ENCODE data around the gene SH3RF1.
"Not testable (repeated sequence)": the region's sequence is repeated elsewhere in the genome, so short reads cannot be mapped to it uniquely, and the experiment has no call there.

Gene SH3RF1

DNA sequence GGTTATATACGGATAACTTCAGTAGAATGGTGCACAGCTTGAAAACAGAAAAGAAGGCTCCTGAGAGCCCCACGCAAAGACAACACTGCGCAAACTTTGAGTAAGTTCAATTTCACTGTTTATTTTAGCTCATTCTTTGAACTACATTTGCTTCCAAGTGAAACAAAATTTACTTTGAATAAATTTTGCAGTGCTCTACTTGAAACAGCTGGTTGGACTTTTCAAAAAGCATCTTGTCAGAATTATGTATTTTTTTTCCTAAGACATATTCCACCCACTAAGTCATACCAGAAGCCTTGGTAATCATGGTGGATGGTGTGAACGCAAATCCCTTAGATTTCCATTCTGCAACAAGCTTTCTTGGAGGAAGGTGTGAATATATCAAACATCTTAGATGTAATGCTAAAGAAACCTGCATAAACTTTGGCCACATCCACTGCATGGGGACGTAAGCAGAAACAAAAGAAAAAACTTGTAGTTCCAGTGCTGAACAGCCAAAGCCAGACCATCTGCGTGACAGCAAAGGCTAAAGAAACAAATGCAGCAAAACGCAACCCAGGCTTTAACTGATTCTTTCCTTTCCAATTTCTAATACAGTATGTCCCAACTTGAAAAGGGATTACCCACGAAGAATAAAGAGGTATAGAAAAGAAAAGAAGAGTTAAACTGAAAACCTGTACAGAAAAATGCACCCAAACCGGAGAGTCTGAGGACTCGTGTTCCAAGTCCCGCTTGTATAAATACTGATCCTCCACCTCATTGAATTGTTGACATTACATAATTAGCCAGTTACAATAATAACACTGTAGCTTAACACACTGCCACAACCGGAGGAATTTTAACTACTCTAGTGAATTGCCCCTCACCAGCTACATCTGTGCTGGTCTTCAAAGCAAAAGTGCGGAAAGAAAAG, 90.9 kb downstream of the SH3RF1 start:
- H3K4me3 ChIP-seq (ENCODE audit: low read length): no peak overlapping the region
- H3K36me3 ChIP-seq (ENCODE audit: control insufficient read depth, insufficient read depth, low read length): no peaks in the 10 kb centered on the region
- H3K27me3 ChIP-seq (ENCODE audit: control insufficient read depth, insufficient read depth, low read length): no peaks in the 10 kb centered on the region
- H3K9me3 ChIP-seq (ENCODE audit: control insufficient read depth, low read length): no peaks in the 10 kb centered on the region
- H3K4me1 ChIP-seq (ENCODE audit: control insufficient read depth, insufficient read depth, low read length): peaks cover 47% of the 10 kb centered on the region
- H3K9ac ChIP-seq (ENCODE audit: low read length): no peak overlapping the region

DNA sequence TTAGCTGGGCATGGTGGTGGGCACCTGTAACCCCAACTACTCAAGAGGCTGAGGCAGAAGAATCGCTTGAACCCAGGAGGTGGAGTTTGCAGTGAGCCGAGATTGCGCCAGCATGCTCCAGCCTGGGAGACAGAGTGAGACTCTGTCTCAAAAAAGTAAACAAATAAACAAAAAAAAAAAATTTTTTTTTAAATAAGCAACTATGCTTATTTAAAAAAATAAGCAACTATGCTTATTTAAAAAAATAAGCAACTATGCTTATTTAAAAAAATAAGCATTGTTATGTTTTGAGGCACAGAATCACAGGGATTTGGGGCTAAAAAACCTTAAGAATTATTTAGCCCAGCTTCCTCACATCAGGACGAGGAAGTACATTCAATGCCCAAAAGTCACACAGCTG, 92.7 kb downstream of the SH3RF1 start:
- not testable (repeated sequence) for H3K9ac ChIP-seq (ENCODE audit: low read length); H3K27me3 ChIP-seq (ENCODE audit: control insufficient read depth, insufficient read depth, low read length); H3K4me3 ChIP-seq (ENCODE audit: low read length); H3K9me3 ChIP-seq (ENCODE audit: control insufficient read depth, low read length); H3K36me3 ChIP-seq (ENCODE audit: control insufficient read depth, insufficient read depth, low read length)
- H3K4me1 ChIP-seq (ENCODE audit: control insufficient read depth, insufficient read depth, low read length): peaks cover 39% of the 10 kb centered on the region

DNA sequence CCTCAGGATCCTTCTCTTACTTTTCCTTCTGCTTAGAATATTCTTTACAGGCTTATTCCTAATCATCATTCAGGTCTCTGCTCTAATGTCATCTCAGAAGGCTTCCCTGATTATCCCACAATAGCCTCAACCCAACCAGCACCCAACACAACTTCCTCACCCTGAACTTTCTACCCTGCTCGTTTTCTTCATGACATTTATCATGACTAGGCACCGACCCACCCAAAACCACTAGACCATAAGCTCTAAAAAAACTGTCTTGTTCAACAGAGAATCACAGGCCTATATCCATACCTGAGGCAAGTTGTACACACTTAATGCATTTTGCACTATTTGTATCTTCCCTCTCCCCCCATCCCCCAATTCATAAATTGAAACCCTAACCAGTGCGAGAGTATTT, 95.3 kb downstream of the SH3RF1 start:
- no peak overlapping the region for H3K9ac ChIP-seq (ENCODE audit: low read length)
- peaks cover 52% of the 10 kb centered on the region for H3K4me1 ChIP-seq (ENCODE audit: control insufficient read depth, insufficient read depth, low read length)
- no peaks in the 10 kb centered on the region for H3K27me3 ChIP-seq (ENCODE audit: control insufficient read depth, insufficient read depth, low read length)
- H3K4me3 ChIP-seq (ENCODE audit: low read length): no peak overlapping the region
- no peaks in the 10 kb centered on the region for H3K36me3 ChIP-seq (ENCODE audit: control insufficient read depth, insufficient read depth, low read length)
- no peaks in the 10 kb centered on the region for H3K9me3 ChIP-seq (ENCODE audit: control insufficient read depth, low read length)

DNA sequence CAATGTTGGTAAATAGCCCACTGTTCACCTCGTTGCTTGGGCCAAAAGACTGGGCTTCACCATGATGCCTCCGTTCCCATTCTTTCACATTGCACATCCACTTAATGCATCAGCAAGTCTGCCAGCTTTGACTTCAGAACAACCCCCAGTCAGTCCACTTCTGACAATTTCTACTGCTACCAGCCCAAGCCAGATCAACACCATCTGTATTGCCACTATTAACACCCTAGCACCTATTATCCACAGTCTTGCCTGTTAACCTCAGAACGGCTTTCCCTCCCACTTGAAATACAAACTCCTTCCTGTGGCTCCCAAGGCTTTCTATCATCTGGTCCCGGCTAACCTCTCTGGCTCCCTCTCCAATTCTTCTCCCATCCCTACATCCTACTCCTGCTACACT, 95.7 kb downstream of the SH3RF1 start:
- Histone ChIP-seq H3K4me3 (ENCODE audit: low read length) (no peak overlapping the region), H3K4me1 (ENCODE audit: control insufficient read depth, insufficient read depth, low read length) (peaks cover 49% of the 10 kb centered on the region), H3K27me3 (ENCODE audit: control insufficient read depth, insufficient read depth, low read length) (no peaks in the 10 kb centered on the region), H3K9ac (ENCODE audit: low read length) (no peak overlapping the region), H3K9me3 (ENCODE audit: control insufficient read depth, low read length) (no peaks in the 10 kb centered on the region), H3K36me3 (ENCODE audit: control insufficient read depth, insufficient read depth, low read length) (no peaks in the 10 kb centered on the region)

DNA sequence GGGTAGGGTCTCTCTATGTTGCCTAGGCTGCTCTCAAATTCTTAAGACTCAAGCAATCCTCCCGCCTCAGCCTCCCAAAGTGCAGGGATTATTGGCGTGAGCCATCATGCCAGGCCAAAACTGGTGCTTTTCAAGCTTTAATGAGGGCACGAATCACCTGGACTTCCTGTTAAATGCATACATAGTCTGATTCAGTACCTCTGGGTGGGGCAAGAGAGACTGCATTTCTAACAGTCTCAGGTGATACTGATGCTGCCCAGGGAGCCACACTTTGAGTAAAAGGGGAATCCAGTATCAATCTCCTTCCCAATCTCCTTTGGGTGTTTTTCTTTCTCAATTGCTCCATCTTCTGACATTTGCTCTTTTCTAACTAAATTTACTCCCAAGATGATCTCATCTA, 96.5 kb downstream of the SH3RF1 start:
- H3K4me1 ChIP-seq (ENCODE audit: control insufficient read depth, insufficient read depth, low read length): peaks cover 42% of the 10 kb centered on the region
- H3K36me3 ChIP-seq (ENCODE audit: control insufficient read depth, insufficient read depth, low read length): no peaks in the 10 kb centered on the region
- no peak overlapping the region for H3K9ac ChIP-seq (ENCODE audit: low read length)
- H3K4me3 ChIP-seq (ENCODE audit: low read length): no peak overlapping the region
- H3K9me3 ChIP-seq (ENCODE audit: control insufficient read depth, low read length): no peaks in the 10 kb centered on the region
- no peaks in the 10 kb centered on the region for H3K27me3 ChIP-seq (ENCODE audit: control insufficient read depth, insufficient read depth, low read length)

DNA sequence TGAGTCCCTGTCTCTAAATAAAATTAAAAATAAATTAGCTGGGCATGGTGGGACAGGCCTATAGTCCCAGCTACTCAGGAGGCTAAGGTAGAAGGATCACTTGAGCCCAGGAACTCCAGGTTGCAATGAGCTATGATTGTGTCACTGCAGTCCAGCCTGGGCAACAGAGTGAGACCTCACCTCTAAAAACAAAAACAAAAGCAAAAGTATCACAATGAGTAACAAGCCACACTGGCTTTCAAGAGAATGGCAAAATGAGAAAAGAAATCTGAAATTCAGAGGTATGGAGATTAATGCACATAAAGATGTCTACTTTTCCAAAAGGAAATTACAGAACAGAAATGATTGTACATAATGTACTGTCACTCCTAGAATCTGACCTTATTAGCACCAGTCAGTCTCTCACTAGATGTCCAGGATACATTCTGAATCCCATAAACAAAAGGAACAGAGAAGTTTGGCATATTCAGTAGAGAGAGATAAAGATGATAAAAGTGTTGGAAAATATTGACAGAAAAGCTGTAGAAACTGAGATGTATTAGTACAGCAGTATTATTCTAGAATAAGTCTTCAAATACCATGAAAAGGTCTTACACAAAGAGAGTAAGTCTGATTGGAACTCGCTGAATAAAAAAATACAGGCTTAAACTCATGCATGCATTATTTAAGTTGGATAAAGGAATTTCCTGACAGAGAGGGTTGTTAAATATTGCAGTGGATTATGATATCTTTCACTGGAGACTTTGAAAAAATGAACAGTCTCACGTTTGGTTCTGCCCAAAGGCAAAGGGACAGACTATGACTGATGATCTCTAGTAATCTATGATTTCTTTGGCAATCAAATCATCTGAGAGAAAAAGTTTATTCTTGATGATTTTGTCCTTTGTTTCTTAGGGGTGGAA, 102.5 kb downstream of the SH3RF1 start:
- no peaks in the 10 kb centered on the region for H3K36me3 ChIP-seq (ENCODE audit: control insufficient read depth, insufficient read depth, low read length)
- H3K27me3 ChIP-seq (ENCODE audit: control insufficient read depth, insufficient read depth, low read length): no peaks in the 10 kb centered on the region
- no peak overlapping the region for H3K4me3 ChIP-seq (ENCODE audit: low read length)
- H3K4me1 ChIP-seq (ENCODE audit: control insufficient read depth, insufficient read depth, low read length): peaks cover 32% of the 10 kb centered on the region
- H3K9ac ChIP-seq (ENCODE audit: low read length): no peak overlapping the region
- H3K9me3 ChIP-seq (ENCODE audit: control insufficient read depth, low read length): no peaks in the 10 kb centered on the region

DNA sequence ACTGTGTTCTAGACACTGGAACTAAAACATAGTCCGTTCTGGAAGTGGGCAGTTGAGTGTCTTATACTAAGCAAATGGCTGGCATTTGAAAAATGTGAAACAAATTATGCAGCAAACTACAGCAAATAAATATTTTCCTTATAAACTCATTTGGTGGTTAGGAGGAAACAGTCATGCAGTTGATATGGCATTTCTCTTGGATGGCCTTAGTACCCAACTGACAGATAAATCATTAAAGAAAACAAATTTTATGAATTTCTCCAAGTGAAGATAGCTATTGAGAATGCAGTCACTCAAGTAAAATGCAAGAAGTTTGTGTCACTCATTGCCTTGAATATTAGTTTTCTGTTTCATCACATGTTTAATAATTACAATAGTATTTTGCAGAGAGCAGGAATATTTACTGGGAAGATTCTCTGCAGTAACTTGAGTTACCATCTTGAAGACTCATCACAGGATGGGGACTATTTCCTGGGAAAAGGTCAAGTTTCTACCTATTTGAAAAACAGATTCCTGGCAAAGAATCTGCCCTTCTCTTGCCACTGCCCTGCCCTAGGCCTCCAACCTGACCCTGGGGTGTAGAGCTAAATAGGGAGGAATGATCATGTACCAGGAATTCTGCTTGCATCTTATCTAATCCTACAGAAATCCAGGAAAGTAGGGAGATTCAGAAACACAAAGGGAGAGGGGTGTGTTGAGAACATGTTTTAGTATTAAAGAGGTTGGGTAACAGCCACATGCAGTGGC, 105.9 kb downstream of the SH3RF1 start:
- Histone ChIP-seq H3K27me3 (ENCODE audit: control insufficient read depth, insufficient read depth, low read length) (no peaks in the 10 kb centered on the region), H3K4me1 (ENCODE audit: control insufficient read depth, insufficient read depth, low read length) (peaks cover 15% of the 10 kb centered on the region), H3K36me3 (ENCODE audit: control insufficient read depth, insufficient read depth, low read length) (no peaks in the 10 kb centered on the region), H3K9ac (ENCODE audit: low read length) (no peak overlapping the region), H3K4me3 (ENCODE audit: low read length) (no peak overlapping the region), H3K9me3 (ENCODE audit: control insufficient read depth, low read length) (no peaks in the 10 kb centered on the region)

DNA sequence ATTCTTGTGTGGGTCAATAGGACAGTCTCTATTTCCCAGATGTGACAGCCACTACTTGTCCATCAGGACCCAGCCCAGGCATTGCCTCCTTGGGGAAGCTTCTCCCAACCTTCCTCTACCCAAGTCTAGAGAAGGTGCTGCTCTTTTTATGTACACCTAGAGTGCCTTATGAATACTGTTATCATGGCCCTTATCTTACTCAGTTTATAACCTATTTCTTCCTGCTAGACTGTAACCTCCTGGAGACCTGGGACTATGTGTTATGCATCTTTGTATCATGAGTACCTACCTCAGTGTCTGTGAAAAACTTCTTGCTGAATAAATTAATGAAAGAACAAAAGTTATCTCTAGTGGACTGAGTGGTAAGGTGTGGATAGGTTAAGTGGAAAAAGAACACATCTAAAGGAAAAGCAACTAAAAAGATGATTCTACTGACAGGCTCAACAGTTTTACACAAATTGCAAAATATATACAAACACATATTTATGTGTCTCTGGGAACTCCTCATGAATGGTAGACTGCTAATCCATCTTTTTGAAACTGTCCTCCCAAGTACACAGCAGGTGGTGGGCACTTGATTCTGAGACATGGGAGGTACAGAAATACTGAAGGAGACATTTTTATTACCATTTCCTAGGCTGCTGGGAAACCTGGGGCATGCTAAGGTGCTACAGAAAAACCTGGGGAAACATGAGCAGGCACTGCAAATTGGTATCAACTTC, 106.6 kb downstream of the SH3RF1 start:
- no peaks in the 10 kb centered on the region for H3K9me3 ChIP-seq (ENCODE audit: control insufficient read depth, low read length)
- H3K4me1 ChIP-seq (ENCODE audit: control insufficient read depth, insufficient read depth, low read length): peaks cover 15% of the 10 kb centered on the region
- H3K9ac ChIP-seq (ENCODE audit: low read length): no peak overlapping the region
- H3K36me3 ChIP-seq (ENCODE audit: control insufficient read depth, insufficient read depth, low read length): no peaks in the 10 kb centered on the region
- H3K27me3 ChIP-seq (ENCODE audit: control insufficient read depth, insufficient read depth, low read length): no peaks in the 10 kb centered on the region
- H3K4me3 ChIP-seq (ENCODE audit: low read length): no peak overlapping the region

DNA sequence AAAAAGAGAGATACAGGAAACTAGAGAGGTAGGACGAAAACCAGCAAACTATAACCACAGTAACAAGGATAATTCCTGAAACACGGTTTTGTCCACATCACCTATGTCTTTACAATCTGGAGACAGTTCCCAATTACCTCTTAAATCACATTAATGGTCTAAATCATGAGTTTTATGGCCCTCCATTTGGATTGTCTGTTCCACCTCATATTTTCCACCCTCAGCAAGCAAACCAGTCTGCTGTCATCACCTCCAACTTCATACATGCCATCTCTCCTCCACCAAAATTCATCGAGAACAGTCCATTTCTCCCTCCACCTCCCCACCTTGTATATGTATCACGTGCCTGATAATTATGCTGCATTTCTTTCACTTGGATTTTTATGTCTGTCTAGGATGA, 107.3 kb downstream of the SH3RF1 start:
- Histone ChIP-seq H3K27me3 (ENCODE audit: control insufficient read depth, insufficient read depth, low read length) (no peaks in the 10 kb centered on the region), H3K9me3 (ENCODE audit: control insufficient read depth, low read length) (no peaks in the 10 kb centered on the region), H3K36me3 (ENCODE audit: control insufficient read depth, insufficient read depth, low read length) (no peaks in the 10 kb centered on the region), H3K9ac (ENCODE audit: low read length) (no peak overlapping the region), H3K4me1 (ENCODE audit: control insufficient read depth, insufficient read depth, low read length) (peaks cover 15% of the 10 kb centered on the region), H3K4me3 (ENCODE audit: low read length) (no peak overlapping the region)

DNA sequence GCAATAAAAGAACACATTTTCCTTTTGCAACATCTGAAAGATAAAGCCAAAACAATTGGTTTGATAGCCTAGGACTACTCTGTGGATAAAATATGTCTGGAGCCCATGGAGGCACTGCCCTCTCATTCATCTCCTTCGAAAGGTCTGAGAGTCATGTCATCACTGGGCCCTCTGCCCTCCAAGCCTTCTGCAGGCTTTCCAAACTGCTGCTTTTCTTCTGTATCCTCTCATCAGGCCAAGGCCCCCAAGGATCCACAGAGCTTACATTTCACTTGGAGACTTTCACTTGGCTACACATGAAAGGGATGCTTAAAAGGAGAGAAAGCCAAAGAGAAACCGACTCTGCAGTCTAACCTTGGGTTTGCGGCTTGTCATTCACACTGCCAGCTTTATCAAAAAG, 109.9 kb downstream of the SH3RF1 start:
- H3K4me3 ChIP-seq (ENCODE audit: low read length): no peak overlapping the region
- H3K9me3 ChIP-seq (ENCODE audit: control insufficient read depth, low read length): no peaks in the 10 kb centered on the region
- no peak overlapping the region for H3K9ac ChIP-seq (ENCODE audit: low read length)
- no peaks in the 10 kb centered on the region for H3K36me3 ChIP-seq (ENCODE audit: control insufficient read depth, insufficient read depth, low read length)
- H3K4me1 ChIP-seq (ENCODE audit: control insufficient read depth, insufficient read depth, low read length): peaks cover 15% of the 10 kb centered on the region
- no peaks in the 10 kb centered on the region for H3K27me3 ChIP-seq (ENCODE audit: control insufficient read depth, insufficient read depth, low read length)

DNA sequence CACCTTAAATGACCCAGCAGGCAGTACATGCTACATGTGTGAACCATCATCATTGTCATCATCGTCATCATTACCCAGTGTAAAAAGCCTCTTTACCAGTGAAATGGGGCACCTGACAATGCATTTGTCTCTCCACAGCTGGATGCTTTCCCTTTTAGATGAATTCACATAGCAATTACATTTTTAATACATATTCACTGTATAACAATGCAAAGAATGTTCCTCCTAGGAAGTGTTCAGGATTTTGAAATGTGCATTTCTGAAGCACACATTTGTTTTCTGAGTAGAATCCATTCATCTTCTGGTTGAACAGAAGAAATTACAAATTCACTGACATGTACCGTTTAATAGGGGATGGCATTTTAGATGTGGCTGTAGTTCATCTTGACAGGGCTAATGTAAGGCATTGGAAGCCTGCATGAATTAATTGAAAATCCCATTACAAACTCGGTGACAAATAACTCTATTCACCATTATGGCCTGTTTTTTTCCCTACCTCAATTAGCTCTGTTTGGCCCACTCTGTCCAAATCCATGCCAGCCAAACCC, 111.1 kb downstream of the SH3RF1 start:
- H3K36me3 ChIP-seq (ENCODE audit: control insufficient read depth, insufficient read depth, low read length): no peaks in the 10 kb centered on the region
- H3K27me3 ChIP-seq (ENCODE audit: control insufficient read depth, insufficient read depth, low read length): no peaks in the 10 kb centered on the region
- H3K4me1 ChIP-seq (ENCODE audit: control insufficient read depth, insufficient read depth, low read length): peaks cover 20% of the 10 kb centered on the region
- H3K4me3 ChIP-seq (ENCODE audit: low read length): no peak overlapping the region
- no peaks in the 10 kb centered on the region for H3K9me3 ChIP-seq (ENCODE audit: control insufficient read depth, low read length)
- H3K9ac ChIP-seq (ENCODE audit: low read length): no peak overlapping the region

Data from mucosa of stomach (tissue), 1 donor.